A549 (cell line): ENCODE results near the gene METTL25B. TPM values are rescaled to one million over a fixed set of nuclear protein-coding genes. Genes with fewer than 3 reads are reported as not detected.

ENCODE experiments used
- ATAC-seq, 2 experiments: fragments of 200-7000 bp in 1 of 2; fragments of >200 bp in 1 of 2; cut with Nextera tagmentation in 1 of 2; cut with Tn5 transposase in 1 of 2; 3 replicates each; pipeline versions ENCODE4 v1.8.0 to v1.9.1; 2018 to 2020; ENCODE audit warnings: mild to moderate bottlenecking in 1 of 2, moderate library complexity in 1 of 2
- CTCF ChIA-PET: fragments of 300-600 bp; sonication (Branson Sonifier 250); formaldehyde crosslinking; extraction: SDS; loops from one replicate; lab custom pipeline; 2021; ENCODE audit warnings: antibody characterized with exemption, inconsistent platforms; lab: Yijun Ruan, JAX
- POLR2A ChIA-PET: fragments of 350-600 bp; formaldehyde crosslinking; extraction: SDS; loops from one replicate; lab custom pipeline; 2021; ENCODE audit warnings: antibody characterized with exemption, inconsistent platforms; lab: Yijun Ruan, JAX
- DNase-seq, 2 experiments: peaks; one replicate each; pipeline versions ENCODE4 v3.0.0 to v3.0.0-alpha.2; 2011 to 2016; ENCODE audit warnings: low read depth in 1 of 2, low spot score in 1 of 2
- FAIRE-seq: peaks from 2 replicates; lab custom pipeline; 2011; peaks lifted over from hg19 to GRCh38; lab: Jason Lieb, UNC
- H3K27ac ChIP-seq, 2 experiments: fragments of >200 bp; sonication (Bioruptor Twin); formaldehyde crosslinking; 3 replicates each; pipeline ENCODE4 v1.5.1; 2016 to 2017
- H3K4me1 ChIP-seq: fragments of >200 bp; sonication (Bioruptor Twin); formaldehyde crosslinking; 3 replicates; pipeline ENCODE4 v1.6.1; 2016
- H3K4me2 ChIP-seq: fragments of >200 bp; sonication (Bioruptor Twin); formaldehyde crosslinking; 3 replicates; pipeline ENCODE4 v1.6.1; 2016
- H3K4me3 ChIP-seq: fragments of >200 bp; sonication (Bioruptor Twin); formaldehyde crosslinking; 3 replicates; pipeline ENCODE4 v1.5.1; 2016
- H3K9me3 ChIP-seq: fragments of >200 bp; sonication (Bioruptor Twin); formaldehyde crosslinking; 3 replicates; pipeline ENCODE4 v1.6.1; 2016
- CEBPB ChIP-seq, 2 experiments: fragments of >200 bp in 1 of 2; sonication (Bioruptor Twin) in 1 of 2; formaldehyde crosslinking in 1 of 2; IDR thresholded peaks; 2 replicates each; pipeline ENCODE4 v1.6.1; 2012 to 2016
- CTCF ChIP-seq: fragments of >200 bp; sonication (Bioruptor Twin); formaldehyde crosslinking; IDR thresholded peaks from 3 replicates; pipeline ENCODE4 v1.5.1; 2016
- FOSB ChIP-seq: fragments of 250-450 bp; sonication (Bioruptor Pico); IDR thresholded peaks from 2 replicates; pipeline ENCODE4 v1.5.0; 2020; ENCODE audit warnings: mild to moderate bottlenecking, moderate library complexity
- FOSL2 ChIP-seq, 2 experiments: fragments of 450-650 bp in 1 of 2; fragments of >200 bp in 1 of 2; sonication (Bioruptor Twin) in 1 of 2; formaldehyde crosslinking; IDR thresholded peaks; 2 replicates each; pipeline versions ENCODE4 v1.5.0 to v1.6.1; 2016 to 2020; ENCODE audit warnings: mild to moderate bottlenecking in 1 of 2, moderate library complexity in 1 of 2
- FOXS1 ChIP-seq: fragments of 250-450 bp; sonication (Bioruptor Pico); IDR thresholded peaks from 2 replicates; pipeline ENCODE4 v1.5.0; 2020; ENCODE audit warnings: mild to moderate bottlenecking, moderate library complexity
- GATA3 ChIP-seq: IDR thresholded peaks from 2 replicates; pipeline ENCODE4 v1.6.1; 2012; ENCODE audit warnings: borderline replicate concordance
- HDAC2 ChIP-seq: fragments of 200-600 bp; sonication (generic); IDR thresholded peaks from 2 replicates; pipeline ENCODE4 v1.6.1; 2016
- HEYL ChIP-seq: fragments of 250-450 bp; sonication (Bioruptor Pico); IDR thresholded peaks from 2 replicates; pipeline ENCODE4 v1.8.0; 2021; ENCODE audit warnings: mild to moderate bottlenecking, moderate library complexity
- HMGXB4 ChIP-seq: fragments of 250-450 bp; sonication (Bioruptor Pico); IDR thresholded peaks from 2 replicates; pipeline ENCODE4 v1.5.0; 2021; ENCODE audit warnings: mild to moderate bottlenecking, moderate library complexity, borderline replicate concordance
- MAFK ChIP-seq: fragments of 450-650 bp; IDR thresholded peaks from 2 replicates; pipeline ENCODE4 v1.6.1; 2014; ENCODE audit not compliant: partially characterized antibody
- MYC ChIP-seq: IDR thresholded peaks from 2 replicates; pipeline ENCODE4 v1.6.1; 2012; ENCODE audit warnings: mild to moderate bottlenecking, inconsistent platforms, low read length, improper control_type of control experiment, borderline replicate concordance
- NPAS2 ChIP-seq: fragments of 250-450 bp; sonication (Bioruptor Pico); IDR thresholded peaks from 2 replicates; pipeline ENCODE4 v1.8.0; 2022; ENCODE audit warnings: mild to moderate bottlenecking, moderate library complexity, borderline replicate concordance
- NR3C1 ChIP-seq: fragments of >200 bp; sonication (Bioruptor Twin); formaldehyde crosslinking; IDR thresholded peaks from 3 replicates; pipeline ENCODE4 v1.6.1; 2017
- PBX3 ChIP-seq: IDR thresholded peaks from 2 replicates; pipeline ENCODE4 v1.6.1; 2012
- RCOR1 ChIP-seq: fragments of 150-350 bp; IDR thresholded peaks from 2 replicates; pipeline ENCODE4 v1.6.1; 2014; ENCODE audit warnings: antibody characterized with exemption, low read length, low read depth
- RNF2 ChIP-seq: fragments of 200-600 bp; sonication (generic); IDR thresholded peaks from 2 replicates; pipeline ENCODE4 v1.6.1; 2016; ENCODE audit warnings: low read depth, mild to moderate bottlenecking, antibody characterized with exemption, moderate library complexity, borderline replicate concordance
- SMC3 ChIP-seq: fragments of >200 bp; sonication (Bioruptor Twin); formaldehyde crosslinking; IDR thresholded peaks from 3 replicates; pipeline ENCODE4 v1.6.1; 2018; ENCODE audit warnings: inconsistent platforms
- SREBF2 ChIP-seq: fragments of 450-650 bp; IDR thresholded peaks from 2 replicates; pipeline ENCODE4 v1.6.1; 2014; ENCODE audit warnings: mild to moderate bottlenecking, moderate library complexity
- TFCP2L1 ChIP-seq: fragments of 250-450 bp; sonication (Bioruptor Pico); IDR thresholded peaks from 2 replicates; pipeline ENCODE4 v1.5.0; 2021; ENCODE audit warnings: mild to moderate bottlenecking
- TP53 ChIP-seq: fragments of 250-450 bp; sonication (Bioruptor Pico); IDR thresholded peaks from 2 replicates; pipeline ENCODE4 v1.5.0; 2021; ENCODE audit warnings: mild to moderate bottlenecking, moderate library complexity
- USF2 ChIP-seq: fragments of 450-650 bp; IDR thresholded peaks from 2 replicates; pipeline ENCODE4 v1.6.1; 2014; ENCODE audit warnings: antibody characterized with exemption
- ZFP36 ChIP-seq: fragments of 450-650 bp; IDR thresholded peaks from 2 replicates; pipeline ENCODE4 v1.6.1; 2014; ENCODE audit warnings: borderline replicate concordance; ENCODE audit not compliant: partially characterized antibody
- ZSCAN20 ChIP-seq: fragments of 250-450 bp; sonication (Bioruptor Pico); IDR thresholded peaks from 2 replicates; pipeline ENCODE4 v1.8.0; 2022; ENCODE audit warnings: mild to moderate bottlenecking, moderate library complexity
- WGBS: methylation state at CpG from one replicate; pipeline ENCODE4 v1.1.6; 2017; ENCODE audit errors: missing lambda C conversion rate; 5-methylcytosine and 5-hydroxymethylcytosine counted together
- polyA plus RNA-seq, 4 experiments: library from polyadenylated mRNA; depleted of rRNA in 3 of 4; stranded (reverse); fragments of >200 nt; fragmentation: RNase III in 1 of 4; extraction: RNeasy Plus Mini Kit Qiagen cat#74134 plus additional on column Dnase treatment in 1 of 4; gene quantifications; 2 replicates in 3 of 4; 3 replicates in 1 of 4; pipeline ENCODE4 v1.2.3, GENCODE V29; 2011 to 2017

The METTL25B gene
- polyA plus RNA-seq, 2 of the 4 experiments (the other 2 are of a cell fraction): 16.7 to 18.5 TPM

- TF ChIP-seq MAFK: no peak
- no peak for TF ChIP-seq ZFP36
- TF ChIP-seq TFCP2L1 (CRISPR knock-in tag): no peak
- TF ChIP-seq TP53 (CRISPR knock-in tag): no peak
Measured at GRCh38 chr1:156708218-156708661, 20.0 kb upstream of the METTL25B start (continued).

- Histone ChIP-seq H3K9me3 (no peaks in the 10 kb centered on the region), H3K4me2 (no peak overlapping the region; the same call in 2 of the 3 replicates), H3K4me3 (no peak overlapping the region), H3K27ac (0 out of 6 replicates have a peak overlapping the region, but pooled peaks of 1 of the 2 experiments have one; percentile 51), H3K4me1 (peaks cover 77% of the 10 kb centered on the region)
- no peak for FAIRE-seq
- 86% methylated on average over 4 of the region's 4 CpGs for WGBS
- DNase-seq: no peak
- POLR2A ChIA-PET: interaction anchor here (1.1 kb wide), 1 partner anchor 19 kb away, joined by 4 read pairs; the partner anchor contains the start of gene METTL25B
- TF ChIP-seq GATA3 (no peak), CTCF (no peak), USF2 (no peak), HMGXB4 (CRISPR knock-in tag) (no peak), SMC3 (no peak), RCOR1 (no peak)
- no peak for ATAC-seq
- CTCF ChIA-PET: interaction anchor here (12.8 to 52.1 kb wide), 3 partner anchors 8 to 82 kb away, joined by 93 to 2258 read pairs (median 2258); partner anchors contain the start of genes CRABP2, ISG20L2, METTL25B and NES
Measured at GRCh38 chr1:156709031-156709430, 19.2 kb upstream of the METTL25B start.

GRCh38 chr1:156709757-156710489 is 18.3 kb upstream of the METTL25B start:
- FAIRE-seq: no peak
- POLR2A ChIA-PET: interaction anchor here (1.1 to 1.3 kb wide), 2 partner anchors 19 to 20 kb away, joined by 3 to 4 read pairs; partner anchors contain the start of genes ISG20L2 and METTL25B
- no peak for TF ChIP-seq FOSL2 (IDR thresholded peaks at IDR 0.05)
- TF ChIP-seq FOSL2 (CRISPR knock-in tag; IDR thresholded peaks at IDR 0.05): no peak
- no peak for TF ChIP-seq NR3C1
- no peak for TF ChIP-seq SREBF2
- no peak for TF ChIP-seq MYC
- TF ChIP-seq RNF2: no peak
- TF ChIP-seq NPAS2: no peak
- no peak for TF ChIP-seq FOXS1 (CRISPR knock-in tag)
- TF ChIP-seq CTCF: no peak
- TF ChIP-seq CEBPB (IDR thresholded peaks at IDR 0.05): no peak
- no peak for TF ChIP-seq FOSB (CRISPR knock-in tag)
- TF ChIP-seq HMGXB4 (CRISPR knock-in tag): no peak
- no peak for TF ChIP-seq ZSCAN20 (CRISPR knock-in tag)
- no peak for TF ChIP-seq HDAC2
- TF ChIP-seq HEYL: no peak
- no peak for TF ChIP-seq PBX3

More at GRCh38 chr1:156709757-156710489, 18.3 kb upstream of the METTL25B start:
- WGBS: 54% methylated on average over 11 of the region's 11 CpGs
- H3K4me1 ChIP-seq: peaks cover 68% of the 10 kb centered on the region
- H3K4me2 ChIP-seq: peak overlapping the region; percentile 37
- DNase-seq: peak in 1 of 2 experiments; percentile 29
- no peak overlapping the region for H3K4me3 ChIP-seq
- CTCF ChIA-PET: interaction anchor here (1.1 to 52.1 kb wide), 6 partner anchors 7 to 148 kb away, joined by 3 to 2258 read pairs (median 48); partner anchors contain the start of genes CRABP2, ISG20L2, METTL25B and NES
- H3K27ac ChIP-seq: peak overlapping the region in 1 of 2 experiments; percentile 51; a peak in 2 of 6 replicates
- ATAC-seq: peak; percentile 37 to 45; a peak in 5 of 6 replicates
- H3K9me3 ChIP-seq: no peaks in the 10 kb centered on the region
